HUES64 (cell line): ENCODE measurements around the gene GNB3.

Experiments used
- H3K27ac ChIP-seq: 2 replicates; pipeline ENCODE4 v1.7.0; 2013; ENCODE audit warnings: low read depth, low read length, inconsistent platforms
- H3K27me3 ChIP-seq: 2 replicates; pipeline ENCODE4 v1.6.1; 2013; ENCODE audit warnings: mild to moderate bottlenecking, low read length; ENCODE audit not compliant: insufficient read depth
- H3K36me3 ChIP-seq: 2 replicates; pipeline ENCODE4 v1.6.1; 2013; ENCODE audit warnings: mild to moderate bottlenecking, low read length; ENCODE audit not compliant: insufficient read depth
- H3K4me1 ChIP-seq: 2 replicates; pipeline ENCODE4 v1.6.1; 2013; ENCODE audit warnings: mild to moderate bottlenecking, low read length, moderate library complexity; ENCODE audit not compliant: insufficient read depth
- H3K4me3 ChIP-seq: 2 replicates; pipeline ENCODE4 v1.5.1; 2013; ENCODE audit warnings: mild to moderate bottlenecking, low read length, moderate library complexity
- H3K9ac ChIP-seq: 2 replicates; pipeline ENCODE4 v1.6.1; 2013; ENCODE audit warnings: mild to moderate bottlenecking, low read depth, low read length
- H3K9me3 ChIP-seq: 2 replicates; pipeline ENCODE4 v1.6.1; 2013; ENCODE audit warnings: low read depth, low read length; ENCODE audit not compliant: insufficient read depth
- WGBS: fragments of 150-250, 120-280 bp; methylation state at CpG from one replicate; pipeline ENCODE4 v1.1.7; 2013; ENCODE audit warnings: missing lambda C conversion rate; 5-methylcytosine and 5-hydroxymethylcytosine counted together

Gene GNB3

DNA sequence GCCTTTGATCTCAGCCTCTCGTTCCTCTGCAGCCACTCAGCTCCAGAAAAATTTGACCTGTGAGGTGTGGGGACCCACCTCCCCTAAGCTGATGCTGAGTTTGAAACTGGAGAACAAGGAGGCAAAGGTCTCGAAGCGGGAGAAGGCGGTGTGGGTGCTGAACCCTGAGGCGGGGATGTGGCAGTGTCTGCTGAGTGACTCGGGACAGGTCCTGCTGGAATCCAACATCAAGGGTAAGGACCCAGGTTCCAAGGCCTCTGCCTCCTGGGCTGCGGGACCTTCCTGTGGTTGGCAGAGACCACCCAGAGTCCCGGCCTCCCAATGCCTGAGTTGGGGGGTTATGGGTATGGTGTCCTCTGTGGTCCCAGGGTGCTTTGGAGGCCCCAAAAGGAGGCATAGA is 23.6 kb upstream of the GNB3 start:
- 88% methylated on average over 8 of the region's 8 CpGs for WGBS
- Histone ChIP-seq H3K9me3 (no peaks in the 10 kb centered on the region), H3K4me3 (no peak overlapping the region), H3K9ac (no peak overlapping the region), H3K4me1 (peaks cover 31% of the 10 kb centered on the region), H3K36me3 (no peaks in the 10 kb centered on the region), H3K27me3 (peaks cover 16% of the 10 kb centered on the region), H3K27ac (no peak overlapping the region)

DNA sequence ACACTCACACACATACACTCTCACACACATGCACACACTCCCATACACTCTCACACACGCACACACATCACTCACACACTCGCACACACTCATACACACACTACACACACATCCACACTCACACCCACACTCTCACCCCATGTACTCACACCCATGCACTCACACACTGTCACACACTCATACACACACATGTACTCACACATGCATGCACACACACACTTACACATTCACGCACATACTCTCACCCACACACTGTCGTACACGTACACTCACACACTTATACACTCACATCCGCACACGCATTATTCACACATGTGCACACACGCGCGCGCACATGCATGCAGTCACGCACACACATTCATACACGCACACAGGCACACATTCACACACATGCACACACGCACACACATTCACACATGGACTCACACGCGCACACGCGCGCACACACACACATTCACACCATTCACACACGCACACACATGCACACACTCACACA is 23.0 kb upstream of the GNB3 start:
- Histone ChIP-seq H3K27me3 (peaks cover 19% of the 10 kb centered on the region), H3K4me1 (peaks cover 36% of the 10 kb centered on the region)
- 90% methylated on average over 20 of the region's 20 CpGs for WGBS

DNA sequence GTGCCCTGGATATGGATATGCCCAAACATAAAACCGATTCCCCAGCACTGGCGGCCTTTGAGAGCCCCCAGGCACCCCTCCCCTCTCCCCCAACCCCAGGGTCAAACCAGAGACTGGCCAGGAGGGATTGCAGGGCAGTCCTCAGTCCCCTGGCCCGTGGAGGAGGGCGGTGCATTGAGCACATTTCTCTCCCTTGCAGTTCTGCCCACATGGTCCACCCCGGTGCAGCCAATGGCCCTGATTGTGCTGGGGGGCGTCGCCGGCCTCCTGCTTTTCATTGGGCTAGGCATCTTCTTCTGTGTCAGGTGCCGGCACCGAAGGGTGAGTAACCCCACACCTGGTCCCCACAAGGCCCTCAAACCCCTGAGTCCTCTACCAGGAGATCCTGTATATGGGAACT is 22.5 kb upstream of the GNB3 start:
- H3K27ac ChIP-seq, result no peak overlapping the region; the same call in 1 of the 2 replicates
- peak overlapping the region; percentile 5; the same call in 1 of the 2 replicates for H3K4me3 ChIP-seq
- no peak overlapping the region for H3K9ac ChIP-seq
- no peaks in the 10 kb centered on the region for H3K36me3 ChIP-seq
- H3K9me3 ChIP-seq, result no peaks in the 10 kb centered on the region
- H3K27me3 ChIP-seq, result peaks cover 24% of the 10 kb centered on the region
- peaks cover 42% of the 10 kb centered on the region for H3K4me1 ChIP-seq
- WGBS, result 60% methylated on average over 10 of the region's 10 CpGs

More for the DNA sequence above, 23.0 kb upstream of the GNB3 start:
- Histone ChIP-seq H3K36me3 (no peaks in the 10 kb centered on the region), H3K9ac (no peak overlapping the region), H3K27ac (no peak overlapping the region), H3K4me3 (no peak overlapping the region), H3K9me3 (no peaks in the 10 kb centered on the region)

DNA sequence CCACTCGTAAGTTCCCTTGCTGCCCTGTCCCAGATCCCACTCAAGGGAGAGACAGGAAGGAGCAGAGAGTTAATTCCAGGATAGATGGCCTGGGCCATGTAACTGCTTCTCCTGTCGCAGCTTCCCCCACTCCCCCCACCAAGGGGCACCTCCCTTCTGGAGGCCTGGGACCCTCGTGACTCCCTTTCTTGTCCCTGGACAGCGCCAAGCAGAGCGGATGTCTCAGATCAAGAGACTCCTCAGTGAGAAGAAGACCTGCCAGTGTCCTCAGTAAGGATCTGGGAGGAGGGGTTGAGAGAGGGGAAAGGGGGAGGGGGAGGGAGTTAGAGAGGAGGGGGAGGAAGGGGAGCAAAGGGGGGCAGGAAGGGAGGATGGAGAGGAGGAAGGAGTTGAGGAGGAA is 22.1 kb upstream of the GNB3 start:
- H3K9ac ChIP-seq, result no peak overlapping the region
- peak overlapping the region; percentile 5; the same call in 1 of the 2 replicates for H3K4me3 ChIP-seq
- peaks cover 24% of the 10 kb centered on the region for H3K27me3 ChIP-seq
- 72% methylated on average over 5 of the region's 5 CpGs for WGBS
- H3K9me3 ChIP-seq, result no peaks in the 10 kb centered on the region
- H3K4me1 ChIP-seq, result peaks cover 44% of the 10 kb centered on the region
- no peak overlapping the region; the same call in 1 of the 2 replicates for H3K27ac ChIP-seq
- no peaks in the 10 kb centered on the region for H3K36me3 ChIP-seq

DNA sequence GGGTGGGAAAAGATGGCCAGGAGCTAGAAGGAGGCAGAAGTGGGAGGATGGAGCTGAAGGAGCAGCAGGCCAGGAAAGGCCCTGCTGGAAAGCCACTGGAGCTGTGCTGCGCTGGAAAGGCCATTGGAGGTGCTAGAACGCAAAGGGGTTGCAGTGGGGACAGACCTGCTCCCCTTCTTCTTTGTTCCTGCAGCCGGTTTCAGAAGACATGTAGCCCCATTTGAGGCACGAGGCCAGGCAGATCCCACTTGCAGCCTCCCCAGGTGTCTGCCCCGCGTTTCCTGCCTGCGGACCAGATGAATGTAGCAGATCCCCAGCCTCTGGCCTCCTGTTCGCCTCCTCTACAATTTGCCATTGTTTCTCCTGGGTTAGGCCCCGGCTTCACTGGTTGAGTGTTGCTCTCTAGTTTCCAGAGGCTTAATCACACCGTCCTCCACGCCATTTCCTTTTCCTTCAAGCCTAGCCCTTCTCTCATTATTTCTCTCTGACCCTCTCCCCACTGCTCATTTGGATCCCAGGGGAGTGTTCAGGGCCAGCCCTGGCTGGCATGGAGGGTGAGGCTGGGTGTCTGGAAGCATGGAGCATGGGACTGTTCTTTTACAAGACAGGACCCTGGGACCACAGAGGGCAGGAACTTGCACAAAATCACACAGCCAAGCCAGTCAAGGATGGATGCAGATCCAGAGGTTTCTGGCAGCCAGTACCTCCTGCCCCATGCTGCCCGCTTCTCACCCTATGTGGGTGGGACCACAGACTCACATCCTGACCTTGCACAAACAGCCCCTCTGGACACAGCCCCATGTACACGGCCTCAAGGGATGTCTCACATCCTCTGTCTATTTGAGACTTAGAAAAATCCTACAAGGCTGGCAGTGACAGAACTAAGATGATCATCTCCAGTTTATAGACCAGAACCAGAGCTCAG is 21.4 kb upstream of the GNB3 start:
- WGBS, result 71% methylated on average over 13 of the region's 13 CpGs
- Histone ChIP-seq H3K36me3 (no peaks in the 10 kb centered on the region), H3K27ac (no peak overlapping the region), H3K4me1 (peaks cover 44% of the 10 kb centered on the region), H3K9me3 (no peaks in the 10 kb centered on the region), H3K27me3 (peaks cover 29% of the 10 kb centered on the region), H3K9ac (no peak overlapping the region), H3K4me3 (no peak overlapping the region)

DNA sequence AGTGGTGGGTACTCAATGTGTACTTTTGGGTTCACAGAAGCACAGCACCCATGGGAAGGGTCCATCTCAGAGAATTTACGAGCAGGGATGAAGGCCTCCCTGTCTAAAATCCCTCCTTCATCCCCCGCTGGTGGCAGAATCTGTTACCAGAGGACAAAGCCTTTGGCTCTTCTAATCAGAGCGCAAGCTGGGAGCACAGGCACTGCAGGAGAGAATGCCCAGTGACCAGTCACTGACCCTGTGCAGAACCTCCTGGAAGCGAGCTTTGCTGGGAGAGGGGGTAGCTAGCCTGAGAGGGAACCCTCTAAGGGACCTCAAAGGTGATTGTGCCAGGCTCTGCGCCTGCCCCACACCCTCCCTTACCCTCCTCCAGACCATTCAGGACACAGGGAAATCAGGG is 20.6 kb upstream of the GNB3 start:
- 68% methylated on average over 5 of the region's 5 CpGs for WGBS
- H3K27me3 ChIP-seq, result peaks cover 35% of the 10 kb centered on the region
- no peaks in the 10 kb centered on the region for H3K36me3 ChIP-seq
- no peak overlapping the region for H3K9ac ChIP-seq
- peaks cover 44% of the 10 kb centered on the region for H3K4me1 ChIP-seq
- no peak overlapping the region; the same call in 1 of the 2 replicates for H3K4me3 ChIP-seq
- no peaks in the 10 kb centered on the region for H3K9me3 ChIP-seq
- no peak overlapping the region for H3K27ac ChIP-seq

DNA sequence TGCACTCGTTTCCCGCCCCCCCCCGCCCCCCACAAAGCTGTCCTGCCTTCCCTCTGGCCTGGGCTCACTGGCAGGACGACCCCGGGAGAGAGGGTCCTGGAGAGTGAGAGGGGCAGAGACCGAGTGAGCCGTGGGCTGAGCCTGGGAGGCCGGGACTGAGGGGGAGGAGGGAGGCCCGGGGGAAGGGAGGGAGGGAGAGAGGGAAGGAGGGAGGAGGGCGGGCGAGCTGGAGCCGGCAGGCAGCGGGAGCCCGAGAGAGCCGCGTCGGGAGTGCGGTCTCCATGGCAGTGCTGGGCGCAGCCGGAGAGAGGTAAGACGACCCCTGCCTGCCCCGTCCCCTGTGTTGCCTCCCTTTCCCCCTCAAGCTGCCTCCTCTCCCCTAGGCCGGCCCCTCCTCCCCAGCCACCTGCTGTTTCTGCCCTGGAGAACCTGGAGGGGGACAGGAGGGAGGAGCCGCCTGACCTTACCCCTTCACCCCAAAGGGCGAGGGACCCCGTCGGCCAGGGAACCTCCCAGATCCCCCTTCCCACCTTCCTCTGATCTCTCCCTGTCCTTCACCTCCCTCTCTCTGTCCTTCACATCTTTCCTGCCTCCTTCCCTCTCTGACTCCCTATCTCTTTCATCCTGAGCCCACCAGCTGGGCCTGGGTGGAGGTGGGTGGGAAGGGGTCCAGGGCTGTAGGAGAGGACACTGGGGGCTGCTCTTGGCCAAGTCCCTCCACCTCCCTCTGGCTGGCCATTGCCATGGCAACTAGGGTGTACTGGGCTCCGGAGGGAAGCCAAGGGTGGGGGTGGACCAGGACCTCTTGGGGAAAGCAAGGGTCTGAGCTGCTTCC is 18.9 kb upstream of the GNB3 start, which contains the start of gene GPR162:
Gene GPR162 (plus strand): TSS at position 231 of the 835 bp plus-strand sequence. CDS start 2,078 bp downstream, outside the sequence.
- H3K9ac ChIP-seq, result peak within 1 kb of the TSS; percentile 18

DNA sequence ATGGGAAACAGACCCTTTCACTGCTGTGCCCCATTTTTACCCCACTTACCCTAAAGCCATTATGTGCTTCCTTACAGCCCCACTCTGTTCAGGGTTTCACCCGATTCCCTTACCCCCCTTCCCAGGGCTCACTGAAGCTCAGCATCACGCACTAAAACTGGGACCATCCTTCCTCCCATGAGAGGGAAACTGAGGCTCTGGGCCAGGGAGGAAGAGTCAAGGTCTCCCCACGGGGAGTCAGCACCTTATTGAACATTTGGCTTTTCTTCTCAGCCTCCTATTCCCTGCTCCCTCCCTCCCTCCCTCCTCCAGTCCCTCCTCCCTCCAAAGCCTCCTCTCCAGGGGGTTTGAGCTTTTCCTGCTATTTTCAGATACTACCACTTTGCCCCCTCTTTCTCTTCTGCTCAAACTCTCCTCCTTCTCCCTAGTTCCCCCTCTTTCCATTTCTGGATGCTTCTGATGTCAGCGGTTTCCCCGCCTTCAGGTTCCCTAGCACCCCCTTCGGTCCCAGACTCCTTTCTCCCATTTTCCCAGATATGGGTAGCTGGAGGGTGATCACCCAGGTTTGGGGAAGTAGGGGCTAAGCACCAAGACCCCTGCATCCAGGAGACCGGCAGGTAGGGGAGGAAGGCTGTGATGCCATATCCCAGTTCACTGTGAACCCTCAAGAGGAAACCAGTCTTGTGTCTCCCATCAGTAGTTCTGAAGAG is 18.1 kb upstream of the GNB3 start:
- H3K36me3 ChIP-seq, result no peaks in the 10 kb centered on the region
- no peak overlapping the region for H3K9ac ChIP-seq
- H3K27me3 ChIP-seq, result peaks cover 35% of the 10 kb centered on the region
- no peaks in the 10 kb centered on the region for H3K9me3 ChIP-seq
- no peak overlapping the region for H3K27ac ChIP-seq
- H3K4me3 ChIP-seq, result peak overlapping the region; percentile 66
- WGBS, result 36% methylated on average over 6 of the region's 7 CpGs
- peaks cover 48% of the 10 kb centered on the region for H3K4me1 ChIP-seq

More for the DNA sequence above, 18.9 kb upstream of the GNB3 start, which contains the start of gene GPR162:
- peaks cover 44% of the 10 kb centered on the region for H3K4me1 ChIP-seq
- peaks cover 35% of the 10 kb centered on the region for H3K27me3 ChIP-seq
- under 1% methylated on average over 25 of the region's 28 CpGs for WGBS
- peak within 1 kb of the TSS; percentile 66 for H3K4me3 ChIP-seq
- no peak within 1 kb of the TSS for H3K27ac ChIP-seq
- H3K9me3 ChIP-seq, result no peaks in the 10 kb centered on the region
- H3K36me3 ChIP-seq, result no peaks in the 10 kb centered on the region

DNA sequence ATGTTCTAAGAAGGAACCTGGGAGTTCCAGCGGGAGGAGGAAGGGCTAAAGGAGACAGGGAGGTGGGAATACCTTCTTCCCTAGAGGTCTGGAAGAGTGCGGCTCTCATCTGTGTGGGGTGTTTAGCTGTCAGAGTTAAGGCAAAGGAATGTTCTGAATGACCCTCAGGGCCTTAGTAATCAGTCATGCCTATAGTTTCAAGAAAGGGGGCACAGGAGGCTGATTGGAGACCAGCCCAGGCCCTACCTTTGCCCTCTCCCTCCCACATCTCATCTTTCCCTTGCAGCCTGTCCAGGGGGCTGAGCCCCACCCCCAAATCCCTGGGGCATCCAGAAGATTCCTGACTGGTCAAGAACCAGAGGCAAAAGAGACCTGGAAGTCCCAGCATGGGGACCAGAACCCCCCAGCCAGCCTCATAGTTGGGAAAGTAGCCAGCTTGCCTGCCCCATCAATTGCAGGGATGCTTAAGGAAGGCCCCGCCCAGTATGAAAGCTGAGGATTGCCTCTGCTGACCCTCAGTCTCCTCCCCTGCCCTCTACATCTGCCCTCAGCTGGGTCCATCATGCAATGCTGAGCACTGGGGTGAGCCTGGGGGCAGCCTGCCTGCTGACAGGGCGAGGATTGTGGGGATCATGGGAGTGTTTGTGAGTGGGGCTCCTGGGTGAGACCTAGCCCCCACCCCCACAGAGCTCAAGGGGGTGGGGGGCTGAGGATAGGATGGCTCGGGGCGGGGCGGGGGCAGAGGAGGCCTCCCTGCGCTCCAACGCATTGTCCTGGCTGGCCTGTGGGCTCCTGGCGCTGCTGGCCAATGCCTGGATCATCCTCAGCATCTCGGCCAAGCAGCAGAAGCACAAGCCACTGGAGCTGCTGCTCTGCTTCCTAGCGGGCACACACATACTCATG is 17.3 kb upstream of the GNB3 start:
- Histone ChIP-seq H3K9ac (no peak overlapping the region), H3K4me1 (peaks cover 47% of the 10 kb centered on the region), H3K9me3 (no peaks in the 10 kb centered on the region), H3K4me3 (no peak overlapping the region), H3K27me3 (peaks cover 35% of the 10 kb centered on the region), H3K27ac (no peak overlapping the region), H3K36me3 (no peaks in the 10 kb centered on the region)
- 65% methylated on average over 11 of the region's 12 CpGs for WGBS
